ENCODE data around the gene NRAP.
A peak's percentile ranks its signal among the peaks of the same experiment; 100 is the strongest.

The NRAP gene

GRCh38 chr10:113581092-113581491 lies 82.7 kb downstream of the NRAP start:
- no peak overlapping the region for H3K9ac ChIP-seq (ENCODE audit: low read depth, low read length)
- ATAC-seq (ENCODE audit: insufficient read depth, low read depth) (no peak), DNase-seq (no peak)
- no peaks in the 10 kb centered on the region for H3K9me3 ChIP-seq (ENCODE audit: insufficient read depth, low read length, severe bottlenecking)
- no peaks in the 10 kb centered on the region for H3K4me1 ChIP-seq (ENCODE audit: insufficient read depth, low read length)
- TF ChIP-seq, protein P1, sequence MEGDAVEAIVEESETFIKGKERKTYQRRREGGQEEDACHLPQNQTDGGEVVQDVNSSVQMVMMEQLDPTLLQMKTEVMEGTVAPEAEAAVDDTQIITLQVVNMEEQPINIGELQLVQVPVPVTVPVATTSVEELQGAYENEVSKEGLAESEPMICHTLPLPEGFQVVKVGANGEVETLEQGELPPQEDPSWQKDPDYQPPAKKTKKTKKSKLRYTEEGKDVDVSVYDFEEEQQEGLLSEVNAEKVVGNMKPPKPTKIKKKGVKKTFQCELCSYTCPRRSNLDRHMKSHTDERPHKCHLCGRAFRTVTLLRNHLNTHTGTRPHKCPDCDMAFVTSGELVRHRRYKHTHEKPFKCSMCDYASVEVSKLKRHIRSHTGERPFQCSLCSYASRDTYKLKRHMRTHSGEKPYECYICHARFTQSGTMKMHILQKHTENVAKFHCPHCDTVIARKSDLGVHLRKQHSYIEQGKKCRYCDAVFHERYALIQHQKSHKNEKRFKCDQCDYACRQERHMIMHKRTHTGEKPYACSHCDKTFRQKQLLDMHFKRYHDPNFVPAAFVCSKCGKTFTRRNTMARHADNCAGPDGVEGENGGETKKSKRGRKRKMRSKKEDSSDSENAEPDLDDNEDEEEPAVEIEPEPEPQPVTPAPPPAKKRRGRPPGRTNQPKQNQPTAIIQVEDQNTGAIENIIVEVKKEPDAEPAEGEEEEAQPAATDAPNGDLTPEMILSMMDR (IDR thresholded peaks at IDR 0.05; ENCODE audit: borderline replicate concordance, extremely low read depth, low read length, poor library complexity, severe bottlenecking): no peak
- TF ChIP-seq EZH2 (IDR thresholded peaks at IDR 0.05; ENCODE audit: borderline replicate concordance, low read depth, low read length, severe bottlenecking): no peak
- H3K4me3 ChIP-seq (ENCODE audit: low read depth in 1 of 2, low read length in 2 of 2): no peak overlapping the region
- H4K20me1 ChIP-seq (ENCODE audit: insufficient read depth, low read length): peaks cover 3% of the 10 kb centered on the region; the same call in 1 of the 2 replicates
- no peaks in the 10 kb centered on the region for H3K79me2 ChIP-seq (ENCODE audit: insufficient read depth, low read length)
- H3K4me2 ChIP-seq (ENCODE audit: insufficient read depth, low read length): no peak overlapping the region
- no peak overlapping the region for H2AFZ ChIP-seq (ENCODE audit: low read depth, low read length)
- no peaks in the 10 kb centered on the region for H3K36me3 ChIP-seq (ENCODE audit: insufficient read depth, low read length)
- no peak overlapping the region for H3K27ac ChIP-seq (ENCODE audit: low read length)
- no peaks in the 10 kb centered on the region for H3K27me3 ChIP-seq (ENCODE audit: insufficient read depth, low read length, poor library complexity)

GRCh38 chr10:113578773-113579172 lies 85.1 kb downstream of the NRAP start:
- no peak overlapping the region for H2AFZ ChIP-seq (ENCODE audit: low read depth, low read length)
- H3K27me3 ChIP-seq (ENCODE audit: insufficient read depth, low read length, poor library complexity): no peaks in the 10 kb centered on the region
- H3K9me3 ChIP-seq (ENCODE audit: insufficient read depth, low read length, severe bottlenecking): no peaks in the 10 kb centered on the region
- peaks cover 3% of the 10 kb centered on the region; the same call in 1 of the 2 replicates for H4K20me1 ChIP-seq (ENCODE audit: insufficient read depth, low read length)
- H3K9ac ChIP-seq (ENCODE audit: low read depth, low read length): no peak overlapping the region
- H3K4me2 ChIP-seq (ENCODE audit: insufficient read depth, low read length): no peak overlapping the region
- no peak for ATAC-seq (ENCODE audit: insufficient read depth, low read depth)
- H3K4me3 ChIP-seq (ENCODE audit: low read depth in 1 of 2, low read length in 2 of 2): no peak overlapping the region
- TF ChIP-seq, protein P1 (IDR thresholded peaks at IDR 0.05; ENCODE audit: borderline replicate concordance, extremely low read depth, low read length, poor library complexity, severe bottlenecking): no peak
- TF ChIP-seq EZH2 (IDR thresholded peaks at IDR 0.05; ENCODE audit: borderline replicate concordance, low read depth, low read length, severe bottlenecking): no peak
- DNase-seq: no peak
- no peaks in the 10 kb centered on the region for H3K36me3 ChIP-seq (ENCODE audit: insufficient read depth, low read length)
- no peaks in the 10 kb centered on the region for H3K4me1 ChIP-seq (ENCODE audit: insufficient read depth, low read length)
- H3K79me2 ChIP-seq (ENCODE audit: insufficient read depth, low read length): no peaks in the 10 kb centered on the region
- H3K27ac ChIP-seq (ENCODE audit: low read length): no peak overlapping the region

DNA sequence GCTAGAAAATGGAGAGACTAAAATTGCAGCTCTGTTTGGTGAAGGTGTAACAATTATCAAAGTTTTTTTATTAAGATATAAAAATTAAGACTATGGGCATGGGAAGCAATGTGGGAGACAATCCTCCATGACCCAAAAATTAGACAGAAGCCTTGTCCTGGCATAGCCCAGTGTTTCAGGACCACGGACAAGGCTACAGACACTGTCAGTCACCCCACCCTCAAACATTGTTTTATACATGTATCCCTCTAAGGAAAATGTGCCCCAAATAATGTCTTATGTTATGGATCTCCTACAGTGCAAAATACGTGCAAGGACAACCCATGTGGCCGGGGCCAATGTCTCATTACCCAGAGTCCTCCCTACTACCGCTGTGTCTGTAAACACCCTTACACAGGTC lies 87.0 kb downstream of the NRAP start:
- Histone ChIP-seq H2AFZ (ENCODE audit: low read depth, low read length) (no peak overlapping the region), H3K27ac (ENCODE audit: low read length) (no peak overlapping the region), H3K4me2 (ENCODE audit: insufficient read depth, low read length) (no peak overlapping the region), H4K20me1 (ENCODE audit: insufficient read depth, low read length) (peaks cover 3% of the 10 kb centered on the region; the same call in 1 of the 2 replicates), H3K36me3 (ENCODE audit: insufficient read depth, low read length) (no peaks in the 10 kb centered on the region), H3K9me3 (ENCODE audit: insufficient read depth, low read length, severe bottlenecking) (no peaks in the 10 kb centered on the region), H3K79me2 (ENCODE audit: insufficient read depth, low read length) (no peaks in the 10 kb centered on the region), H3K9ac (ENCODE audit: low read depth, low read length) (no peak overlapping the region), H3K4me3 (ENCODE audit: low read depth in 1 of 2, low read length in 2 of 2) (no peak overlapping the region), H3K4me1 (ENCODE audit: insufficient read depth, low read length) (no peaks in the 10 kb centered on the region), H3K27me3 (ENCODE audit: insufficient read depth, low read length, poor library complexity) (no peaks in the 10 kb centered on the region)
- DNase-seq: peak; percentile 55
- ATAC-seq (ENCODE audit: insufficient read depth, low read depth): peak; percentile 72; the same call in 2 of the 3 replicates
- TF ChIP-seq EZH2 (IDR thresholded peaks at IDR 0.05; ENCODE audit: borderline replicate concordance, low read depth, low read length, severe bottlenecking): no peak
- TF ChIP-seq, protein P1 (IDR thresholded peaks at IDR 0.05; ENCODE audit: borderline replicate concordance, extremely low read depth, low read length, poor library complexity, severe bottlenecking): no peak

DNA sequence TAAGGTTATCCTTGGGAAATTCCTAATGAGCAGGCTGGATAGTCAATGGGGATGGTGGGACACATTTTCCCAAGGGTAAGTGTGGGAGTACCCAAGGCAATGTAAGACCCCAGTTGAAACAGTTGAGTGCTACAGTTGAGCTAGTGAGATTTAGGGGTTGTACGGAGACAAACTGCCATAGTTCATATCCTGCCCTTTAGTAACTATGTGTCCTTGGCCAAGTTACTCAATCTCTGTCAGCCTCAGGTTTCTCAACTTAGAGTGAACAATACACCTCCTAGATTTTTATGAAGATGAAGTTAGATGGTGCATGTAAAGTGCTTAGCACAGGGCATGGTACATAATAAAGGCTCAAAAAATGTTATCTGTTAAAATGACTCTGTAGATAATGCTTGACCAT lies 90.5 kb downstream of the NRAP start:
- Histone ChIP-seq H3K9me3 (ENCODE audit: insufficient read depth, low read length, severe bottlenecking) (no peaks in the 10 kb centered on the region), H3K4me1 (ENCODE audit: insufficient read depth, low read length) (no peaks in the 10 kb centered on the region), H3K4me2 (ENCODE audit: insufficient read depth, low read length) (no peak overlapping the region), H3K27me3 (ENCODE audit: insufficient read depth, low read length, poor library complexity) (no peaks in the 10 kb centered on the region), H2AFZ (ENCODE audit: low read depth, low read length) (no peak overlapping the region), H3K79me2 (ENCODE audit: insufficient read depth, low read length) (no peaks in the 10 kb centered on the region), H3K36me3 (ENCODE audit: insufficient read depth, low read length) (no peaks in the 10 kb centered on the region), H3K9ac (ENCODE audit: low read depth, low read length) (no peak overlapping the region), H3K4me3 (ENCODE audit: low read depth in 1 of 2, low read length in 2 of 2) (no peak overlapping the region), H3K27ac (ENCODE audit: low read length) (no peak overlapping the region), H4K20me1 (ENCODE audit: insufficient read depth, low read length) (peaks cover 3% of the 10 kb centered on the region; the same call in 1 of the 2 replicates)
- DNase-seq: no peak
- no peak for ATAC-seq (ENCODE audit: insufficient read depth, low read depth)
- TF ChIP-seq, protein P1 (IDR thresholded peaks at IDR 0.05; ENCODE audit: borderline replicate concordance, extremely low read depth, low read length, poor library complexity, severe bottlenecking): no peak
- no peak for TF ChIP-seq EZH2 (IDR thresholded peaks at IDR 0.05; ENCODE audit: borderline replicate concordance, low read depth, low read length, severe bottlenecking)

All from DND-41 (cell line).